ENCODE results near the gene SLPI. TPM values are rescaled to one million over a fixed set of nuclear protein-coding genes. Genes with fewer than 3 reads are reported as not detected.

SLPI gene
- total RNA-seq, 1 experiment from 2014 or later = 207 TPM

Other genes with a start within 250 kb of the SLPI start
- not detected in 2 replicates for gene KCNS1, start 153.4 kb downstream of the SLPI start, total RNA-seq (2014; rRNA removed)
- not detected in 2 replicates for gene WFDC5, start 139.4 kb downstream of the SLPI start, total RNA-seq (2014; rRNA removed)
- not detected in 2 replicates for gene WFDC12, start 130.1 kb downstream of the SLPI start, total RNA-seq (2014; rRNA removed)
- 175 and 188 TPM in 2 replicates for gene PI3, start 79.7 kb downstream of the SLPI start, total RNA-seq (2014; rRNA removed)
- not detected in 2 replicates for gene SEMG1, start 47.5 kb downstream of the SLPI start, total RNA-seq (2014; rRNA removed)
- gene SEMG2, start 33.2 kb downstream of the SLPI start, total RNA-seq (2014; rRNA removed) = not detected in 2 replicates
- not detected in 2 replicates for gene RBPJL, start 52.3 kb upstream of the SLPI start, total RNA-seq (2014; rRNA removed)
- 0.33 TPM in 1 of 2 replicates, not detected in the other for gene MATN4, start 53.7 kb upstream of the SLPI start, total RNA-seq (2014; rRNA removed)
- gene SDC4, start 93.9 kb upstream of the SLPI start, total RNA-seq (2014; rRNA removed) = 134 and 167 TPM in 2 replicates
- 32.5 and 45.2 TPM in 2 replicates for gene SYS1, start 108.6 kb upstream of the SLPI start, total RNA-seq (2014; rRNA removed)
- gene TP53TG5, start 123.8 kb upstream of the SLPI start, total RNA-seq (2014; rRNA removed) = not detected in 2 replicates
- gene DBNDD2, start 153.7 kb upstream of the SLPI start, total RNA-seq (2014; rRNA removed) = 7.7 and 8.5 TPM in 2 replicates
- 101 and 129 TPM in 2 replicates for gene PIGT, start 161.6 kb upstream of the SLPI start, total RNA-seq (2014; rRNA removed)
- not detected in 2 replicates for gene WFDC2, start 215.2 kb upstream of the SLPI start, total RNA-seq (2014; rRNA removed)